Fibroblast of skin of right quadriceps (primary cell): ENCODE data around the gene OR8D4.
"Not testable (repeated sequence)": the region's sequence is repeated elsewhere in the genome, so short reads cannot be mapped to it uniquely, and the experiment has no call there.

ENCODE experiments used
- DNase-seq: peaks from one replicate; pipeline ENCODE4 v3.0.0-alpha.2; 2013

The OR8D4 gene

GRCh38 chr11:123901867-123902266 lies at the start of gene OR8D4:
Gene OR8D4 (plus strand): TSS chr11:123902167. CDS start chr11:123906432, 4,265 bp downstream.
- no peak for DNase-seq

DNA sequence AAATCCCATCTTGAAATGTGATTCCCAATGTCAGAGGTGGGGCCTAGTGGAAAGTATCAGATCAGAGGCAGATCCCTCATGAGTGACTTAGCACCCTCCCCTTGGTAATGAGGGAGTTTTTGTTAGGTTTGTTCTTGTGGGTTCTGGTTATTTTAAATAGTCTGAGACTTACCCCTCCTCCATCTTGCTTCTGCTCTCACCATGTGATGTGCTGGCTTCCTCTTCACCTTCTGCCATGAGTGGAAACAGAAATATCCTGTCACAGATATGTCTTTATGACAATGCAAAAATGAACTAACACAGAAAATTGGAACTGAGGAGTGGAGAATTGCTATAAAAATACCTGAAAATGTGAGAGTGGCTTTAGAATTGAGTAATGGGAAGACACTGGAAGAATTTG lies 49.6 kb upstream of the OR8D4 start:
- DNase-seq: no peak

- DNase-seq: no peak
These were observed 48.9 kb upstream of the OR8D4 start for GRCh38 chr11:123853038-123853437.

DNA sequence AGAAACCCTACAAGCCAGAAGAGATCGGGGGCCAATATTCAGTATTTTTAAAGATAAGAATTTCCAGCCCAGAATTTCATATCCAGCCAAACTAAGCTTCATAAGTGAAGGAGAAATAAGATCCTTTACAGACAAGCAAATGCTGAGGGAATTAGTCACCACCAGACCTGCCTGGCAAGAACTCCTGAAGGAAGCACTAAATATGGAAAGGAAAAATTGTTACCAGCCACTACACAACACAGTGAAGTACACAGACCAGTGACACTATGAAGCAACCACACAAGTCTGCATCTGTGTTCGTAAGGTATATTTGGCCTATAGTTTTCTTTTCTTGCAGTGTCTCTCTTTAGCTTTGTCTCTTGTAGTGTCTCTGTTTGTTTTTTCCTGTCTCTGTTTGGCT lies 45.5 kb upstream of the OR8D4 start:
- no peak for DNase-seq

GRCh38 chr11:123859731-123860130 lies 42.2 kb upstream of the OR8D4 start:
- no peak for DNase-seq

GRCh38 chr11:123865293-123865692 lies 36.7 kb upstream of the OR8D4 start:
- DNase-seq: not testable (repeated sequence)

GRCh38 chr11:123867795-123868194 lies 34.2 kb upstream of the OR8D4 start:
- DNase-seq: not testable (repeated sequence)

- DNase-seq: no peak
These were observed 21.1 kb upstream of the OR8D4 start for GRCh38 chr11:123880912-123881311.

- DNase-seq: no peak
These were observed 16.4 kb upstream of the OR8D4 start, which contains the start of gene TMEM225 for GRCh38 chr11:123885570-123885969. Gene TMEM225 (minus strand): TSS chr11:123885670. CDS start chr11:123885425, 245 bp downstream.

DNA sequence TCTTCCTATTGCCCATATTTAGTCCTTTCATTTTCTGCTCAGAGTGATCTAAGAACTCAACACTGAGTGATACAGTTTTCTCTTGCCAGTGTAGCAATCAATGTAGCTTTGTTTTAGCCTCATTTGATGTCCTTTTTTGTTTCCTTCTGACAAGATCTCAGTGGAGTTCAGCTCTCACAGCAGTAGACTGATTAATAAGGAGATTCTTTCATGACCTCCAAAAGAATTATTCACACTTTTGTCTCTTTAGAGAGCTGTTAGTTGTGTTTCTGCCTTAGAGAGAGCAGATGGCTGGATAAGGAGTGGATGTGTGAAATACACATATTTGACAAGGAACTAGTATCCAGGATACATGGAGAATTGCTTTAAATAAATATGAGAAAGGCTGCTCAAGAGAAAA lies 9.9 kb upstream of the OR8D4 start:
- no peak for DNase-seq

DNA sequence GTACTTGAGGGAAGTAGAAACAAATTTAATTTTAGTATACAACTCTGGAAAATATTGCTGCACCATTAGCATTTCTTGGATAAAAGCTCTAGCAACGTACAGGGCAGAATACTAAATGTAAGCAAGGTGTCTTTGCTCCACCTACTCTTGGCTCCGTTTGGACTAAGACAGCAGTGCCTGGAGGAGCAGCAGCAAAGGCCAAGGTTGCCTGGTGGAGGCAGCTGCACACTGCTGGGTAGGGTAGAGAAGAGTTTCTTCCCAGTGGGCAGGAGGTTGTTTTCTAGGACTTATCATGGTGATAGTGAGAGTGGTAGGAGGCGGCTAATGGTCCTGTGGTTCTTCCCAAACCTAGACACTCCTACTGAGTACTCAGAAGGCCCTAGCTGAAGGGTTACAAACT lies 2.2 kb upstream of the OR8D4 start:
- DNase-seq: no peak

DNA sequence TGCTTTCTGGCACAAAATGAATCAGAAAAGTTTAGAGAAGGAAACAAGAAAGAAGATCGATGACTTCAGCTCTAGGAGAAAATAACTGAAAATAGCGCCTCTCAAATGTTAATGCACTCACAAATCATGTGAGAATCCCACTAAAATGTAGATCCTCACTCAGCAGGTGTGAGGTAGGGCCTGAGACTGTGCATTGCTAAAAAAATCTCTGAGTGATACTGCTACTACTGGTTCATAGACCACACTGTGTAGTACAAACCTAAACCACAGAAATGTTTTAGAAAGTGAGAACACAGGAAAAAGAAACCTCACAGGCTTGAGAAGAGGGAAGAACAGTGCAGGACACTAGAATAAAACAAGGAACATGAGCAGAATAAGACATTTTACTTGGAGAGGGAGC lies 2.0 kb downstream of the OR8D4 start:
- DNase-seq: no peak

- DNase-seq: no peak
These were observed 3.0 kb downstream of the OR8D4 start for GRCh38 chr11:123904932-123905331.

DNA sequence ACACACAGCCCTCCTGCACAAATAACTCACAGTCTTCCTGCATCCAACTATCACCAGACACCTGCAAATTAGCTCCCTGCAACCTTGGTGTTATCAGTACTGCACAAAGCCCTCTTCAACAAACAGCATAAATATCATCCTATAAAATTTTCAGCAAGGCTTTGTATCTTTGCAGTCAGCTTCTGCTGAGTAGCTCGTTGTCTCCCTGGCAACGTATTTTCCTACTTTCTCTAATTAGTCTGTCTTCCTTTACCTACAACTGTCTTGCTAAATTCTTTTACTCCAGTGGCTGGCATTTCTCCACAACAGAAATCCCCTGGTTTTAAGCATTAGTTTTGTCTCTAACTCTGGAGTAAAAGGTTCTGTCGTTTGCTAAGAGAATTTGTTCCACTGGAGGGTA lies 3.9 kb downstream of the OR8D4 start:
- DNase-seq: no peak

- no peak for DNase-seq
These were observed 19.0 kb downstream of the OR8D4 start for GRCh38 chr11:123920943-123921342.

DNA sequence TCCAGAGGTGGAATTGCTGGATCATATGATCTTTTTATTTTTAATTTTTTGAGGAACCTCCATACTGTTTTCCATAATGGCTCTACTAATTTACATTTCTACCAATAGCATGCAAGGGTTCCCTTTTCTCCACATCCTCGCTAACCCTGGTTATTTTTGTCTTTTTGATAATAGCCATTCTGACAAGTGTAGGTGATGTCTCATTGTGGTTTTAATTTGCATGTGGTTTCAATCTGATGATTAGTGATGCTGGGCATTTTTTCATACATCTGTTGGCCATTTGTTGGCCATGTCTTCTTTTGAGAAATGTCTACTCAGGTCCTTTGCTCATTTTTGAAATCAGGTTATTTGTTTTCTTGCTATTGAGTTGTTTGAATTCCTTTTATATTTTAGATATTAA lies 22.1 kb downstream of the OR8D4 start:
- DNase-seq: no peak

DNA sequence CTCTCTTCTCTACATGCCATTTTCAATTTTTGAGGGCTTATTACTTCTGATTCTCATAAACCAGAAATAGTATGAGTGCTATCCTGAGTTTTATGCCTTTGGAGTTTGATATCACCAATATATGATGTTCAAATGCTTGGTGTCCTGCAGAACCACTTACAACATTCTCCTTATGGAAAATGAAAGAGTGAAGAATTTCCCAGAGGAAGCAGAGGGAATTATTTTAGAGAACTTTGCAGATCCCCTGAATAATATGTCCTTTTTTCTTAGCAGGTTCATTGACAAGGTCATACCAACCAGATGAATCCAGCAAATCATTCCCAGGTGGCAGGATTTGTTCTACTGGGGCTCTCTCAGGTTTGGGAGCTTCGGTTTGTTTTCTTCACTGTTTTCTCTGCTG lies 37.4 kb downstream of the OR8D4 start, which contains the start of gene OR4D5:
Gene OR4D5, plus strand, starts transcription at position 301 of the 400 bp plus-strand sequence. Its CDS starts 0 bp downstream, at position 301.
- DNase-seq: no peak

- no peak for DNase-seq
These were observed 40.4 kb downstream of the OR8D4 start for GRCh38 chr11:123942413-123942812.

DNA sequence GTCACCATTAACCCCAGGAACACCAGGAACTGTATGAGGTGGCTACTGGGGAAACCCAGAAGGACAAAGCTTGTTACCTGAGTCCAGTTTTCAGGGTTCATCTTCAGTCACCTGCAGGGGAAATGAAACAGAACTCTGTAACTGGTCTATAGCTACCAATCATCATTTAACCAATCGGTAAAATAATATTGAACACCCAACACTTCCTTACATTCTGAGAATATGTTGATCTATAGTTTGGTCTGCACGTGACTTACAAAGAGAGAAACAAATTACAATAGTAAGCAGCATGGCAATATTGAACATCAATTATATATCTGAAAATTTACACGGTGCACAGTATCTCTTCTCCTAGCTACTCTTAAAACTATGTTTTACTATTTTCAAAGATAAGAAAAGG lies 41.8 kb downstream of the OR8D4 start, which contains the start of gene OR6T1:
Gene OR6T1, minus strand, starts transcription at position 101 of the 400 bp plus-strand sequence. Its CDS starts 0 bp downstream, at position 101.
- no peak for DNase-seq

GRCh38 chr11:123945132-123945531 lies 43.2 kb downstream of the OR8D4 start:
- no peak for DNase-seq

DNA sequence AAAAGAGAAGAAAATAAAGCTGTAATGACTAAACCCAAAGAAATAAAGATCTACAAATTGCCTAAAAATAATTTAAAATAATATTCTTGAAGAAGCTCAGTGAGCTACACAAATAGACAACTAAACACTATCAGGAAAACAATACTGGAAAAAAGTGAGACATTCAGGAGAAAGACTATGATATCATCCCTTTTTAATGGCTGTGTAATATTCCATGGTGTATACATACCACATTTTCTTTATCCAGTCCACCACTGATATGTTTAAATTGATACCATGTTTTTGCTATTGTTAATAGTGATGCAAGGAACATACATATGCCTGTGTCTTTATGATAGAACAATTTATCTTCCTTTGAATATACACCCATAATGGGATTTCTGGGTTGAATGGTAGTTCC lies 54.8 kb downstream of the OR8D4 start:
- DNase-seq: no peak
